ENCODE measurements around the gene PAX3.

PAX3 gene

GRCh38 chr2:222257645-222258044 lies 41.2 kb downstream of the PAX3 start:
- no peak for TF ChIP-seq REST (IDR thresholded peaks at IDR 0.05; ENCODE audit: insufficient read depth in 1 of 2, low read depth in 2 of 2, low read length in 2 of 2)
- no peak for TF ChIP-seq TAF1 (IDR thresholded peaks at IDR 0.05; ENCODE audit: borderline replicate concordance, insufficient read depth, low read length)
- no peak for TF ChIP-seq POLR2AphosphoS5 (IDR thresholded peaks at IDR 0.05; ENCODE audit: low read depth, low read length)
- no peak for TF ChIP-seq SIN3A (IDR thresholded peaks at IDR 0.05; ENCODE audit: borderline replicate concordance, insufficient read depth, low read length)
- no peak for TF ChIP-seq FOXP2 (optimal IDR thresholded peaks at IDR 0.05; ENCODE audit: borderline replicate concordance, extremely low read depth, extremely low read length, insufficient read depth)

- TF ChIP-seq REST (IDR thresholded peaks at IDR 0.05; ENCODE audit: insufficient read depth in 1 of 2, low read depth in 2 of 2, low read length in 2 of 2) (no peak), POLR2AphosphoS5 (IDR thresholded peaks at IDR 0.05; ENCODE audit: low read depth, low read length) (no peak), SIN3A (IDR thresholded peaks at IDR 0.05; ENCODE audit: borderline replicate concordance, insufficient read depth, low read length) (no peak), FOXP2 (optimal IDR thresholded peaks at IDR 0.05; ENCODE audit: borderline replicate concordance, extremely low read depth, extremely low read length, insufficient read depth) (no peak), TAF1 (IDR thresholded peaks at IDR 0.05; ENCODE audit: borderline replicate concordance, insufficient read depth, low read length) (no peak)
These were observed 42.5 kb downstream of the PAX3 start for GRCh38 chr2:222256250-222256649.

- no peak for TF ChIP-seq REST (IDR thresholded peaks at IDR 0.05; ENCODE audit: insufficient read depth in 1 of 2, low read depth in 2 of 2, low read length in 2 of 2)
- TF ChIP-seq FOXP2 (optimal IDR thresholded peaks at IDR 0.05; ENCODE audit: borderline replicate concordance, extremely low read depth, extremely low read length, insufficient read depth): no peak
- TF ChIP-seq POLR2AphosphoS5 (IDR thresholded peaks at IDR 0.05; ENCODE audit: low read depth, low read length): no peak
- TF ChIP-seq SIN3A (IDR thresholded peaks at IDR 0.05; ENCODE audit: borderline replicate concordance, insufficient read depth, low read length): no peak
- no peak for TF ChIP-seq TAF1 (IDR thresholded peaks at IDR 0.05; ENCODE audit: borderline replicate concordance, insufficient read depth, low read length)
These were observed 43.7 kb downstream of the PAX3 start for GRCh38 chr2:222255090-222255489.

GRCh38 chr2:222250313-222250712 lies 48.5 kb downstream of the PAX3 start:
- TF ChIP-seq FOXP2 (optimal IDR thresholded peaks at IDR 0.05; ENCODE audit: borderline replicate concordance, extremely low read depth, extremely low read length, insufficient read depth): no peak

GRCh38 chr2:222249444-222249843 lies 49.4 kb downstream of the PAX3 start:
- no peak for TF ChIP-seq REST (IDR thresholded peaks at IDR 0.05; ENCODE audit: insufficient read depth in 1 of 2, low read depth in 2 of 2, low read length in 2 of 2)
- no peak for TF ChIP-seq POLR2AphosphoS5 (IDR thresholded peaks at IDR 0.05; ENCODE audit: low read depth, low read length)
